Activated T-helper 1 cell treated with Interleukin-2 at 50 U/mL for 16 hours (primary cell): ENCODE data around the gene ITGA2B.
A peak's percentile ranks its signal among the peaks of the same experiment; 100 is the strongest.
"Not testable (repeated sequence)": the region's sequence is repeated elsewhere in the genome, so short reads cannot be mapped to it uniquely, and the experiment has no call there.

Experiments
- DNase-seq: peaks from one replicate; pipeline ENCODE4 v3.0.0-alpha.2; 2020; ENCODE audit warnings: low read depth

ITGA2B gene

DNA sequence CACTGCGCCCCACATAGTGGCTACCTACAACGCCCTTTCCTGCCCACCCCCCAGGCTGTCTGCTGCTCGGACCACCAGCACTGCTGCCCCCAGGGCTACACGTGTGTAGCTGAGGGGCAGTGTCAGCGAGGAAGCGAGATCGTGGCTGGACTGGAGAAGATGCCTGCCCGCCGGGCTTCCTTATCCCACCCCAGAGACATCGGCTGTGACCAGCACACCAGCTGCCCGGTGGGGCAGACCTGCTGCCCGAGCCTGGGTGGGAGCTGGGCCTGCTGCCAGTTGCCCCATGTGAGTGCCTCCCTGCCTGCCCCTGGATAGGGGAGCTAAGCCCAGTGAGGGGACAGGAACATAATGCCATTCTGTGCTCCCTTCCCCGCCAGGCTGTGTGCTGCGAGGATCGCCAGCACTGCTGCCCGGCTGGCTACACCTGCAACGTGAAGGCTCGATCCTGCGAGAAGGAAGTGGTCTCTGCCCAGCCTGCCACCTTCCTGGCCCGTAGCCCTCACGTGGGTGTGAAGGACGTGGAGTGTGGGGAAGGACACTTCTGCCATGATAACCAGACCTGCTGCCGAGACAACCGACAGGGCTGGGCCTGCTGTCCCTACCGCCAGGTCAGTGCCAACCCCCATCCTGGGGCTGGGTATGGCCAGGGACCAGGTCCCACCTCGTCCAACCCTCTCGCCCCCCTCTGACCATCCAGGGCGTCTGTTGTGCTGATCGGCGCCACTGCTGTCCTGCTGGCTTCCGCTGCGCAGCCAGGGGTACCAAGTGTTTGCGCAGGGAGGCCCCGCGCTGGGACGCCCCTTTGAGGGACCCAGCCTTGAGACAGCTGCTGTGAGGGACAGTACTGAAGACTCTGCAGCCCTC, 37.3 kb downstream of the ITGA2B start:
- no peak for DNase-seq

DNA sequence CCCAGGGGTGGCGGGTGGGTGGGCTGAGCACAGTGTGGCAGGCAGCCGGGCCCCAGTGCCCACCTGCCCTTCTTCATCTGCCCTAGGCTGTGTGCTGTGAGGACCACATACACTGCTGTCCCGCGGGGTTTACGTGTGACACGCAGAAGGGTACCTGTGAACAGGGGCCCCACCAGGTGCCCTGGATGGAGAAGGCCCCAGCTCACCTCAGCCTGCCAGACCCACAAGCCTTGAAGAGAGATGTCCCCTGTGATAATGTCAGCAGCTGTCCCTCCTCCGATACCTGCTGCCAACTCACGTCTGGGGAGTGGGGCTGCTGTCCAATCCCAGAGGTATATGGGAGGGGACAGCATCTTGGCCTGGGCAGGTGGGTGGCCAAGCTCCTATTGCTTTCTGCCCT, 38.0 kb downstream of the ITGA2B start:
- no peak for DNase-seq

DNA sequence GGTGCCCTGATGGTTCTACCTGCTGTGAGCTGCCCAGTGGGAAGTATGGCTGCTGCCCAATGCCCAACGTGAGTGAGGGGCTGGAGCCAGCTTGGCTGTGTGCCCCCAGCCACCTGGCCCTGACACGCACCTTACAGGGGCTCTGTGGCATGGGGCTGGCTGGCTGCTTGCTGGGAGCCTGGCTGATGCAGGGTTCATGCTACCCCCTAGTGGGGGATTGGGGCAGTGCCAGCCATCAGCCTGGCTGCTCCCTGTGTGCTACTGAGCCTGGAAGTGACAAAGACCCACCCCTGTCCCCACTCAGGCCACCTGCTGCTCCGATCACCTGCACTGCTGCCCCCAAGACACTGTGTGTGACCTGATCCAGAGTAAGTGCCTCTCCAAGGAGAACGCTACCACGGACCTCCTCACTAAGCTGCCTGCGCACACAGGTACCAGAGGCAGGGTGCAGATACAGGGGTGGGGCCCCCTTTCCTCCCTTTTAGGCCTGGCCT, 38.7 kb downstream of the ITGA2B start:
- peak; percentile 50 for DNase-seq

DNA sequence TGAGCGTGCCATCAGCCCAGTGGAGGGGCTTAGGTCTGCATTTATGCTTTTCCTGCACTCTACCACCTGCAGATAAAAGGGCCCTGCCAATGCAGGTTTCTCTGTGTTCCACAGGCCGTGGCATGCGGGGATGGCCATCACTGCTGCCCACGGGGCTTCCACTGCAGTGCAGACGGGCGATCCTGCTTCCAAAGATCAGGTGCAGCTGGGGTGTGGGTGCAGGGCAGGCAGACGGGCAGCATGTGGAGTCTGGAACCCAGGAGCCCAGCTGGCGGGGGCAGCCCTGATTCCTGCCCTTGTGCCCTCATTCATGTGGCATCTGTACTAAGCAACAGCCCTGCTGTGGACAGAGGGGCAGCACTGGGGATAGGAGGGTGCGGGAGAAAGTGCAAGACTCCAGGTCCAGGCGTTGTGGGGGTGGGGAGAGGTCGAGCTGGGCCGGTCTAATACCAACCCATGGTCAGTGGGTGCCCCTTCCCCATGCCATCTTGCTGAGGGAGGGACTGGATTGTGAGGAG, 39.8 kb downstream of the ITGA2B start:
- no peak for DNase-seq

DNA sequence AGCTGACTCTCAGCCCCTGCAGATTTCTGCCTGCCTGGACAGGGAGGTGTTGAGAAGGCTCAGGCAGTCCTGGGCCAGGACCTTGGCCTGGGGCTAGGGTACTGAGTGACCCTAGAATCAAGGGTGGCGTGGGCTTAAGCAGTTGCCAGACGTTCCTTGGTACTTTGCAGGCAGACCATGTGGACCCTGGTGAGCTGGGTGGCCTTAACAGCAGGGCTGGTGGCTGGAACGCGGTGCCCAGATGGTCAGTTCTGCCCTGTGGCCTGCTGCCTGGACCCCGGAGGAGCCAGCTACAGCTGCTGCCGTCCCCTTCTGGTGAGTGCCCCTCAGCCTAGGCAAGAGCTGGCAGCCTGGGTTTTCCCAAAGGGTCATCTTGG, 40.5 kb downstream of the ITGA2B start:
- DNase-seq: no peak

DNA sequence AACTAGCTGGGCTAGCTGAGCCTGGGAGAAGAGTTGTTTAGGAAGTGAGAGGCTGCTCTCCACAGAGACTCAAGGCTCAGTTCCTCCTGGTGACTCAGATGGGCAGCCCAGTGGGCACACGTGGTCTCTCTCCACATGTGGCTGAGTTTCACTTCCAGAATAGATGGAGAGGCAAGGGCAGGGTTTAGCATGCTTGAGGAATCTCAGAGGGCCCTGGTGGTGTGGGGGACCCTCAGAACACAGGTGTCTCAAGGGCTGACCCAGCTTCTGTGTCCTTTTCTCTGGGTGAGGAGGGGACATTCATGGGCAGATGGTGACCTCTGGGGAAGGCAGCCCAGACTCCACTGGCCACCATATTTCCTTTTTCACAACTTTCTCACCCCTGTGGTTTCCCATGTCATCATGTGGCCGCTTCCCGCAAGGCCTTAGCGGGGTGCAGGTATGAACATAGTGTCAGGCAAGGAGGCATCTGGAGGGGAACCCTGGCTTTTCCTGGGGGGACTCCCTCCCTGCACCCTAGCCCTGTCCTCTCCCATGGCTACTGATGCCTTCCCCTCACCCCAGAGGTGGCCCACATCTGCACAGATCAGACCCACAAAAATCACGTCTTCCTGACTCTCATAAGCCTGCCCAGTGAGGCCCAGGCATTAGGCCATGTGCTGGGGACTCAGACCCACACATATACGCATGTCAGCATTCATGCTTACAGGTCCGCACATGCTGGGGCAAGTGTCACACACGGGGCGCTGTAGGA, 41.0 kb downstream of the ITGA2B start:
- no peak for DNase-seq

DNA sequence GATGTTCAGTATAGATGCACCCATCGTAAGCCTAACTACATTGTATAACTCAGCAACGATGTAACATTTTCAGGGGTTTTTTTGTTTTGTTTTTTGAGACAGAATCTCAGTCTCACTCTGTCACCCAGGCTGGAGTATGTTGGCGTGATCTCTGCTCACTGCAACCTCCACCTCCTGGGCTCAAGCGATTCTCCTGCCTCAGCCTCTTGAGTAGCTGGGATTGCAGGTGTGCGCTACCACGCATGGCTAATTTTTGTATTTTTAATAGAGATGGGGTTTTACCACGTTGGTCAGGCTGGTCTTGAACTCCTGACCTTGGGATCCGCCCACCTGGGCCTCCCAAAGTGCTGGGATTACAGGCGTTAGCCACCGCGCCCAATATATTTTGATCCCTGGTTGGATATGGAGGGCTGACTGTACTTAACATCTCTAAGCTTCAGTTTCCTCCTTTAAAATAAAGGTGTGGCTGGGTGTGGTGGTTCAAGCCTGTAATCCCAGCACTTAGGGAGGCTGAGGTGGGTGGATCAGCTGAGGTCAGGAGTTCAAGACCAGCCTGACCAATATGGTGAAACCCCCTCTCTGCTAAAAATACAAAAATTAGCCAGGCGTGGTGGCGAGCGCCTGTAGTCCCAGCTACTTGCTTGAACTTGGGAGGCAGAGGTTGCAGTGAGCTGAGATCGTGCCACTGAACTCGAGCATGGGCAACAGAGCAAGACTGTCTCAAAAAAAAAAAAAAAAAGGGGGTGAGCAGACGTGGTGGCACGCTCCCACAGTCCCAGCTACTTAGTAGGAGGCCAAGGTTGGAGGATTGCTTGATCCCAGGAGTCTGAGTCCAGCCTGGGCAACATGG, 42.0 kb downstream of the ITGA2B start:
- DNase-seq: not testable (repeated sequence)

DNA sequence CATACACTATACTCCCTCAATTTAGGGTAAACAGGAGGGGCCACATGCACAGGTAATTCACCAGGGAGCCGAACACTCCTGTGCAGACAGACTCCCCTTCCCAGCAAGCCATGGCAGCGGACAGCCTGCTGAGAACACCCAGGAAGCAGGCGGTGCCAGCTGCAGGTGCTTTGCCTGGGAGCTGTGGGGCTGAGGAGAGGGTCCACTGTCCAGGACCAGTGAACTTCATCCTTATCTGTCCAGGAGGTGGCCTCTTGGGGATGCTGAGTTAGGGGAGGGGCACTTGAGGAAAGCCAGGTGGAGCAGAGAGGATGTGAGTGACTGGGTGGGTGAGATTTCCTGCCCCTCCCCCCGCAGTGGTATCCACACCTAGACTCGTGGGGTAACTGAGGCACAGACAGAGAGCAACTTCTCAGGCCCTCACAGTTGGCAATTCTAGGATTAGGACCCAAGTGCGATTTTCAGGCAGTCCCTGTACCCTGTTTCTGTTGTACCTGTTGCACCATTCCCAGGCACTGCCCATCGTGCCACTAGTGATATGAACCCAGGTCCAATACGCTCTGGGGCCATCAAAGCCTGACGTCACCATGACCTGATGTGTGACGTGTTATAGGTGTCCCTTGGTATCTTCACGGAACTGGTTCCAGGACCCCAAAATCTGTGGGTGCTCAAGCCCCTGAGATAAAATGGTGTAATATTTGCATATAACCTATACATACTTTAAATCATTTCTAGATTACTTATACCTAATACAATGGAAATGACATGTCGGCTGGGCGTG, 43.2 kb downstream of the ITGA2B start:
- no peak for DNase-seq

DNA sequence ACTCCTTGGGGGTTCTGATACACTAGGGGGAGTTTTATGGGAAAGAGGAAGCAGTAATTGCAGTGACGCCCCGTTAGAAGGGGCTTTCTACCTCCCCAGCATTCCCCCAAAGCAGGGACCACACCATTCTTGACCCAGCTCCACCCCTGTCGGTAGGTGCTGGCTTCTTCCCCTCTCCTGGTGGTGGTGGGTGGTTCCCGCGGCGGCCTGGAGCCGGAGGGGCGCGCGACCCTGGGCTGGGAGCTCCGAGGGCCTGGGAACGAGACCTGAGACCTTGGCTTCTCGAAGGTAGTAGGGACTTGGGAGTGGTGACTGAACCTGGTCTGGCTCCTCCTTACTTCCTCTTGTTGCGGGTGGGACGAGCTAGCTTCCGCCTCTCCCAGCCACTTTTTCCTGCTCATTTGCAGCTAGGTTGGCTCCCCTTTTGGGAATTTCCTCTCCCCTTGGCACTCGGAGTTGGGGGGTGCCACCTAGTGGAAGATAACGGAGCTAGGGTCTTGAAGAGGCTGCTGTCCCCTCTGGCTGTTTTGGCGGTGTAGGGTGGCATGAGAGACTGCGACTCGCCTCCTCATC, 43.9 kb downstream of the ITGA2B start:
- DNase-seq: no peak

DNA sequence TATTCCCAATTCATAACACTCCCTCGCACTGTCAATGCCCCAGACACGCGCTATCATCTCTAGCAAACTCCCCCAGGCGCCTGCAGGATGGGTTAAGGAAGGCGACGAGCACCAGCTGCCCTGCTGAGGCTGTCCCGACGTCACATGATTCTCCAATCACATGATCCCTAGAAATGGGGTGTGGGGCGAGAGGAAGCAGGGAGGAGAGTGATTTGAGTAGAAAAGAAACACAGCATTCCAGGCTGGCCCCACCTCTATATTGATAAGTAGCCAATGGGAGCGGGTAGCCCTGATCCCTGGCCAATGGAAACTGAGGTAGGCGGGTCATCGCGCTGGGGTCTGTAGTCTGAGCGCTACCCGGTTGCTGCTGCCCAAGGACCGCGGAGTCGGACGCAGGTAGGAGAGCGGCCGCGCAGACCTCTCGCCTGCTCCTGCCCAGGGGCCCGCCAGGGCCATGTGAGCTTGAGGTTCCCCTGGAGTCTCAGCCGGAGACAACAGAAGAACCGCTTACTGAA, 44.5 kb downstream of the ITGA2B start, which contains the start of gene GRN:
GRN (plus strand) TSS at position 364 of the 515 bp plus-strand sequence. CDS start 3,863 bp downstream, outside the sequence.
- peak; percentile 69 for DNase-seq

DNA sequence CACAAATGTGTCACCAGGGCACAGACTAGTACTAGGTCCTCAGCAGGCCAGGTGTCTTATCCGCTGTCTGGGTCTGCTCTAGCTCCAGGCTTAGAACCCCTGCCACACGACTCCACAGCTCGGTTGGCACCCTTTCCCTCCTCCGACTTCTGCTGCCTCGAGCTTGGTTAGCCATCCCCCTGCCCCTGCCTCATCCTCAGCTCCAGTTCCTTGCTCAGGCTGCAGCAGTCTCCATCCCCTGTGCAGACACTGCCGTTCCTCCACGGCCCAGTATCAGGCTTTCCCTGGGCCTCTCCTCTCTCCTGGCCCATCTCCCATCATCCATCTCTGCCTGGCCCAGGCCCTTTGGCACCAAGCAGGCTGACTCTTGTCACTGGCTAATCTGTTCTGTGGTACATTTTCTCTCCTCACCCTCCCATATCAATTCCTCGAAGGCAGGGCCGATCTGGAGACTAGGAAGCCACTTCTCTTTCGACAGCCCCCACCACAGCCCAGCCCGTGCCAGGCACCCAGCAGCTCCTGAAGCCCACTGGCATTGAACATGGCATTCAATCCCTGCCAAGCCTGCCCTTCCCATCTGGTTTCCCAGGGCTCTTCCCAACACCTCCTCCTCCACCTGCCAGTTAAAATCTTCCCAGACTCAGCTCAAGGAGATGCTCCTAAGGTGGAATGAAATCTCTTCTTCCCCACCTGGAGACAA, 45.8 kb downstream of the ITGA2B start:
- DNase-seq: no peak

DNA sequence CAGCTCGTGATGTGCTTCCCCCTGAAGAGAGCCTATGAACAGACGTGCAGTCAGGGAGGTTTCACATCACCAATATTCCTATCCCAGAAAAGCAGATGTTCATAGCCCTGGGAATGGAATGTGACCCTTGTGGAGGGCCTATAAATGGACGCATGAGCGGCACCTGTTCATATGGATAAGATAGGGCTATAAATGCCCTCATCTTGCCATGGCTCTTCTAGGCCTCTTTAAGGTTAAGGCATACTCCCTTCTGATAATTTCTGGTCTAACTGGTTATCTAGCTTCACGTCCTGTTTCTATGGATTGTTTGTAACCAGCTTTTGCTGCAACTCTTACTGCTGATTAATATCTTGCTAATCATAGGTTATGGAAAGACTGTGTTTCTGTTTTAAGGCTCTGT, 48.9 kb downstream of the ITGA2B start:
- not testable (repeated sequence) for DNase-seq

DNA sequence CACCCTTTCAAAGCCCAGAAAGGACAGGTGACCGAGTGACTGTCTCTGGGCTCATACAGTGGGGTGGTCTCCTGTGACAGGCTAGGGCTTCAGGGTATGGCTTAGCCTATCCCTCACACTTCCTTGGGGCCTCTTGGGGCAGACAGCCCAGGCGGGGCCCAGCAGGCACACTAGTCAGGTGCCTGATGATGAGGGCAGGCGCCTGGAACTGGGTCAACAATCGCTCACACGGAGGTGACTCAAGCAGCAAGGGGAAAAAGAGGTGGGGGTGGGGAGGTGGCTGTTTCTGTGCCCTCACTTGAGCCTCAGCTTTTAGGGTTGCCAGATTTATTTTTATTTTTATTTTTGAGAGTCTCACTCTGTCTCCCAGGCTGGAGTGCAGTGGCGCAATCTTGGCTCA, 50.7 kb downstream of the ITGA2B start:
- DNase-seq: no peak

DNA sequence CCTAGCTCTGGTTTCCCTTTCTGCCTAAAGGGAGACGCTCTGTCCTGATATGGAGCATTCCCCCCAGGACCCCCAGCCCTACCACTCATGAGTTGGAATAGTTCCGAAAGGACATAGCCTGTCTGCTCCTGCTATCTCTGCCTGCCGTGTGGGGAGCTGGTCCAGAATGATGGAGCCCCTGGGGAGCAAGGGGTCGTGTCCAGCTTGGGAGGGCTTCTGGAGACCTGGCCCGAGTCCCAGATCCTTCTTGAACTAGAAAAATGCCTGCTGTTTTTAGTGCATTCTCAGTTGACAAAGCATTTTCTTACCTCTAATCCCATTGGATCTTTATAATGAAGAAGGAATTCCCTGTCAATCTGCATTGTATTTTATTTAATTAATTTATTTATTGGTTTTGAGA, 53.5 kb downstream of the ITGA2B start:
- DNase-seq: no peak

DNA sequence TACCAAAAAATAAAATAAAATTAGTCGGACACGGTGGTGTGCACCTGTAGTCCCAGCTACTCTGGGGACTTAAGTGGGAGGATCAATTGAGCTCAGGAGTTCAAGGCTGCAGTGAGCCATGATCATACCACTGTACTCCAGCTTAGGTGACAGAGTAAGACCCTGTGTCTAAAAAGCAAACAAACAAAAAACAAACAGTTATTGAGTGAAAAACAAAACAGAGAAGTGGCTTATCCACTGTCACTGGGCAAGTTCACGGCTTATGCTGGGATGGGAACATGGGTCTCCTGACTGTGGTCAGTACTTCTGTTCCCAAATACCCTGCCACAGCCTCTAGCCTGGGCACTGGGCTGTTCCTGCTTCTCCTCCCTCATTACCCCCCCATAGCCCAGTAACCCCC, 53.9 kb downstream of the ITGA2B start:
- DNase-seq: no peak

DNA sequence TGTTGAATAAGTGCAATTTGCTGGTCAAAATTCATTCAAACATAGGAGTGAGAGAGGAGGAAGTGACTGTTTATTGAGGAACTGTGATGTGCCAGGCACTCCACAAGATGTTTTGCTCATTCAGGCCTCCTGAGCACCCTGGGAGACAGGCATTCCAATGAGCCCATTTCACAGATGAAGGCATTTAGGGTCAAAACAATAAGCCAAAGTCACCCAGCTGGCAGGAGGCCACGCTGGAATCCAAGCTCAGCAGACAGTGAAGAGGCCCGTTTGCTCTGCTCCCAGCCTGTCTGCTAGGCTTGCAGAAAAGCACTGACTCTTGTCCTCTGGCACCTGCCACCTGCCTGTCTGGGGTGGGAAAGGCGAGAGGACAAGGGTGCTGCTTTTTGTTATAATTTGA, 54.7 kb downstream of the ITGA2B start:
- no peak for DNase-seq

DNA sequence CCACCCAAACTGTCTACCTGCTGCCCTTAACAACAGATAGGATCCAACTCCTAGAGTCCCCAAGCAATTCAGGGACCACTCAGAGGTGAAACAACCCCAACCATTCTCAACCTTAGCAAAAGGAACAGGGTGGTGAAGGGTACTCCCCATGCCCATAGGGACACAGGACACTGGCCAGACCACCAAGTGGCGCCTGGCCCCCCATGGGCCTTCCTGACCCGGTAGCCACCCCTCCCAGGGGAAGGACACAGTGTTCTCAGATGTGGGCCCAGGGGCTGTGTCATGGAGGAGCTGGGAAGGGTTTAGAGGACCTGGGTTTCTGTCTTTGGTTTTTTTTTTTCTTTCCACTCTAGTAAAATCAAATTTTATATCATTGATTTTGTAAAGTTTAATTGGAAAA, 55.1 kb downstream of the ITGA2B start:
- DNase-seq: no peak

DNA sequence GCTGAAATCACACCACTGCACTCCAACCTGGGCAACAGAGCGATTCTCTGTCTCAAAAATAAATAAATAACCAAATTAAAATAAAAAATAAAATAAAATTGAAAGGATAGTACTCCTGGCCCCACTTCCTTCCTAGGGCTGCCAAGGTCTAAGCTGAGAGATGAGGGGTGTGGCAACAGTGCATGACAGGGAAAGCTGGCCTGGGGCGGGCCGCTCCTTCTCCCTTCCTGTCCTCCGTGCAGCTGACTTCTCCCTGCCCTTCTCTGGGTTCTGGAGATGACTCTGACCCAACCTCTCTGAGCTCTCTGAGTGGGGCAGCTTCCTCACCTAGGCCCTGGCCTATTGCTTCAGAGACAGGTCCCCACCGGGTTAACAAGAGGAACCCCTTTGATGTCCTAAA, 56.1 kb downstream of the ITGA2B start:
- DNase-seq: no peak

DNA sequence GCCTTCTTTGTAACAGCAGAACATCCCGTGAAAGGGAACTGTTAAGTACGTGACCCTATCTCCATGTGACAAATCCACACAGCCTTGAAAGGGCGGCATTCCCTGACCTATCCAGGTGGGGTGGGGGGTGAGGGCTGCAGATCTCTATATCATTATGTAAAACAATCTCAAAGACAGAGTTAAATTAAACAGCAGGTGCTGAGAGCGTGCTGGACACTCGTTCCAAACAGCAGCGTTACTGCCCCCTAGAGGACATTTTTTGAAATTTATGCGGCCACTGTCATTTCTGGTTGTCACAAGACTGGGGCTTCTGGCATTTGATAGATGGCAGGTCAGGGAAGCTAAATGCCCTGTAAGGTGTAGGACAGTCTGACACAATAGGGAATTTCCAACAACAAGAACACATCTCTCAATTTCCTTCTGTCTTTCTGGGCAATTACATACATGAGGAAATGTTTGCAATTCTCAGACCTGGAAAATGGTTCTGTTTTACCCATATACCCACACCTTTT, 58.1 kb downstream of the ITGA2B start:
- peak; percentile 42 for DNase-seq

DNA sequence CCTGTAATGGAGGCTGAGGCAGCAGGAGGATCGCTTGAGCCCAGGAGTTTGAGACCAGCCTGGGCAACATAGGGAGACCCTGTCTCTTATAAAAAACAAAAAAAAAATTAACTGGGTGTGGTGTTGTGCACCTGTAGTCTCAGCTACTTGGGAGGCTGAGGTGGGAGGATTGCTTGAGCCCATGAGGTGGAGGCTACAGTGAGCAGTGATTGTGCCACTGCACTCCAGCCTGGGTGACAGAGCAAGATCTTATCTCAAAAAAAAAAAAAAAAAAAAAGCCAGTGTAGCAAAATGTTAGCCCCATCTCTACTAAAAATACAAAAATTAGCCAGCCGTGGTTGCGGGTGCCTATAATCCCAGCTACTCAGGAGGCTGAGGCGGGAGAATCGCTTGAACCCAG, 59.2 kb downstream of the ITGA2B start:
- not testable (repeated sequence) for DNase-seq
